GM12878 (cell line): ENCODE results near the gene CYP2C19. TPM values are rescaled to one million over a fixed set of nuclear protein-coding genes. Genes with fewer than 3 reads are reported as not detected.

ENCODE experiments used
- ATAC-seq: fragments of 200-7000 bp; cut with Tn5 transposase; 3 replicates; pipeline ENCODE4 v1.9.1; 2020; ENCODE audit warnings: mild to moderate bottlenecking, moderate library complexity
- BruUV-seq: library from RNA; stranded (reverse); fragments of 400-500 nt; replicated peaks from 2 replicates; lab custom pipeline; 2021; lab: Mats Ljungman, UMichigan
- CTCF ChIA-PET: fragments of 300-600 bp; sonication (Branson Sonifier 250); formaldehyde crosslinking; extraction: SDS; loops from one replicate; lab custom pipeline; 2021; ENCODE audit warnings: inconsistent platforms; lab: Yijun Ruan, JAX
- POLR2A ChIA-PET: fragments of 350-600 bp; formaldehyde crosslinking; extraction: SDS; loops from one replicate; lab custom pipeline; 2021; ENCODE audit warnings: inconsistent platforms; lab: Charles Lee
- RAD21 ChIA-PET: fragments of 300-600 bp; sonication (Branson Sonifier 250); formaldehyde crosslinking; loops from one replicate; lab custom pipeline; 2023; ENCODE audit warnings: antibody characterized with exemption; ENCODE audit not compliant: unreplicated experiment; lab: Charles Lee
- SMC1A ChIA-PET: fragments of 300-600 bp; sonication (Branson Sonifier 250); formaldehyde crosslinking; loops from one replicate; lab custom pipeline; 2023; ENCODE audit not compliant: unreplicated experiment, uncharacterized antibody; lab: Charles Lee
- DNase-seq: peaks from one replicate; pipeline ENCODE4 v3.0.0-alpha.2; 2011; ENCODE audit warnings: low read depth, low spot score
- FAIRE-seq: peaks from 3 replicates; lab custom pipeline; 2011; peaks lifted over from hg19 to GRCh38; lab: Jason Lieb, UNC
- H2AFZ ChIP-seq: 2 replicates; pipeline ENCODE4 v1.6.0; 2011; ENCODE audit warnings: low read depth, low read length, control low read depth; ENCODE audit not compliant: control insufficient read depth
- H3K27ac ChIP-seq: 2 replicates; pipeline ENCODE4 v1.5.1; 2011; ENCODE audit warnings: control low read depth; ENCODE audit not compliant: control insufficient read depth, insufficient read depth
- H3K27me3 ChIP-seq, 2 experiments: replicated peaks in 1 of 2; 2 replicates each; pipeline versions ENCODE4 v1.6.0 to v1.6.1; 2011; ENCODE audit warnings: low read length in 1 of 2; ENCODE audit not compliant: control insufficient read depth in 2 of 2, insufficient read depth in 2 of 2
- H3K36me3 ChIP-seq, 2 experiments: 2 replicates each; pipeline ENCODE4 v1.5.1; 2011; ENCODE audit warnings: low read length in 1 of 2; ENCODE audit not compliant: control insufficient read depth in 2 of 2, insufficient read depth in 2 of 2
- H3K4me1 ChIP-seq: 2 replicates; pipeline ENCODE4 v1.6.1; 2011; ENCODE audit warnings: mild to moderate bottlenecking, low read length, moderate library complexity, mixed read lengths; ENCODE audit not compliant: control insufficient read depth, insufficient read depth
- H3K4me2 ChIP-seq: 2 replicates; pipeline ENCODE4 v1.6.0; 2011; ENCODE audit warnings: control low read depth; ENCODE audit not compliant: control insufficient read depth, insufficient read depth
- H3K4me3 ChIP-seq: fragments of 200-600 bp; sonication (generic); 2 replicates; pipeline ENCODE4 v1.5.1; 2016
- H3K79me2 ChIP-seq: 2 replicates; pipeline ENCODE4 v1.6.0; 2011; ENCODE audit warnings: low read length; ENCODE audit not compliant: control insufficient read depth, insufficient read depth
- H3K9ac ChIP-seq: 2 replicates; pipeline ENCODE4 v1.8.0; 2011; ENCODE audit warnings: low read length, control low read depth, mixed read lengths; ENCODE audit not compliant: control insufficient read depth, insufficient read depth
- H3K9me3 ChIP-seq: replicated peaks from 3 replicates; pipeline ENCODE4 v1.5.1; 2011; ENCODE audit warnings: mild to moderate bottlenecking, low read length; ENCODE audit not compliant: control insufficient read depth, insufficient read depth
- H4K20me1 ChIP-seq: 2 replicates; pipeline ENCODE4 v1.6.0; 2011; ENCODE audit not compliant: control insufficient read depth, insufficient read depth
- BHLHE40 ChIP-seq, 2 experiments: fragments of 450-650 bp in 1 of 2; IDR thresholded peaks; 2 replicates each; pipeline ENCODE4 v1.6.1; 2011 to 2017; ENCODE audit warnings: low read depth in 2 of 2, borderline replicate concordance in 1 of 2, improper control_type of control experiment in 1 of 2, low read length in 1 of 2, mild to moderate bottlenecking in 1 of 2
- CBX3 ChIP-seq: fragments of 200-600 bp; sonication (generic); IDR thresholded peaks from 2 replicates; pipeline ENCODE4 v1.6.1; 2016; ENCODE audit warnings: low read depth, borderline replicate concordance
- CHD2 ChIP-seq: IDR thresholded peaks from 2 replicates; pipeline ENCODE4 v1.6.1; 2011; ENCODE audit warnings: low read depth, low read length, improper control_type of control experiment, borderline replicate concordance
- EED ChIP-seq: sonication (generic); IDR thresholded peaks from 2 replicates; pipeline ENCODE4 v1.6.1; 2016; ENCODE audit warnings: antibody characterized with exemption, low read depth
- MXI1 ChIP-seq: fragments of 150-350 bp; IDR thresholded peaks from 2 replicates; pipeline ENCODE4 v1.6.1; 2011; ENCODE audit warnings: low read depth, mild to moderate bottlenecking, inconsistent platforms, low read length, improper control_type of control experiment
- NKRF ChIP-seq: fragments of 450-650 bp; conservative IDR thresholded peaks from 2 replicates; pipeline ENCODE4 v1.6.1; 2017; ENCODE audit warnings: mild to moderate bottlenecking, moderate library complexity
- POU2F2 ChIP-seq: IDR thresholded peaks from 3 replicates; pipeline ENCODE4 v1.6.1; 2011; ENCODE audit warnings: low read depth, mild to moderate bottlenecking, low read length, borderline replicate concordance
- REST ChIP-seq: IDR thresholded peaks from 2 replicates; pipeline ENCODE4 v1.6.1; 2012; ENCODE audit warnings: mild to moderate bottlenecking, low read depth, low read length
- ZBED1 ChIP-seq: IDR thresholded peaks from 2 replicates; pipeline ENCODE4 v1.6.1; 2016; ENCODE audit warnings: borderline replicate concordance
- ZNF217 ChIP-seq: fragments of 450-650 bp; IDR thresholded peaks from 2 replicates; pipeline ENCODE4 v1.6.1; 2017; ENCODE audit warnings: antibody characterized with exemption, mild to moderate bottlenecking
- WGBS: methylation state at CpG from one replicate; pipeline ENCODE4 v1.1.6; 2016; ENCODE audit warnings: low lambda C conversion rate; ENCODE audit not compliant: insufficient replicate concordance, insufficient coverage; ENCODE audit errors: missing lambda C conversion rate; 5-methylcytosine and 5-hydroxymethylcytosine counted together
- in situ Hi-C: fragments of 300-500 bp; cut with MboI; formaldehyde crosslinking; loops from 9 replicates; pipeline ENCODE4 v1.14.3; 2018; ENCODE audit warnings: mixed read lengths
- intact Hi-C: fragments of 100-400 bp; cut with micrococcal nuclease; formaldehyde crosslinking; loops from one replicate; pipeline ENCODE4 v1.14.2; 2022; ENCODE audit not compliant: unreplicated experiment
- polyA plus RNA-seq, 11 experiments: library from polyadenylated mRNA; depleted of rRNA in 4 of 11; unstranded in 6 of 11; stranded (reverse) in 5 of 11; fragments of >200 nt; fragmentation: Nextera tagmentation in 4 of 11; fragmentation: Illumina TruSeq in 1 of 11; extraction: Ambion mirVana in 4 of 11; extraction: Trizol in 1 of 11; gene quantifications; 1 replicate in 1 of 11; 2 replicates in 10 of 11; pipeline versions ENCODE4 v1.2.1 to v1.2.3, GENCODE V29; 2011 to 2016; ENCODE audit warnings: inconsistent platforms in 2 of 11, missing spikeins in 2 of 11, low read depth in 1 of 11
- total RNA-seq, 4 experiments: library from RNA; depleted of rRNA in 3 of 4; stranded (reverse); fragments of >200 nt in 3 of 4; fragmentation: Illumina TruSeq in 1 of 4; extraction: Trizol in 1 of 4; gene quantifications; 2 replicates each; pipeline versions ENCODE4 v1.2.1 to v1.2.3, GENCODE V29; 2013 to 2021
- TF ChIP-seq, protein P1 (sequence below): fragments of 450-650 bp; IDR thresholded peaks from 2 replicates; pipeline ENCODE4 v1.6.1; 2016; ENCODE audit warnings: mild to moderate bottlenecking
- TF ChIP-seq, protein P2 (sequence below): fragments of 450-650 bp; IDR thresholded peaks from 2 replicates; pipeline ENCODE4 v1.6.1; 2017; ENCODE audit warnings: mild to moderate bottlenecking, moderate library complexity

Gene CYP2C19
- total and polyA plus RNA-seq, 10 of the 15 experiments (the other 5 are each of a cell fraction or from before 2014, with no cell fraction given) = not detected

DNA sequence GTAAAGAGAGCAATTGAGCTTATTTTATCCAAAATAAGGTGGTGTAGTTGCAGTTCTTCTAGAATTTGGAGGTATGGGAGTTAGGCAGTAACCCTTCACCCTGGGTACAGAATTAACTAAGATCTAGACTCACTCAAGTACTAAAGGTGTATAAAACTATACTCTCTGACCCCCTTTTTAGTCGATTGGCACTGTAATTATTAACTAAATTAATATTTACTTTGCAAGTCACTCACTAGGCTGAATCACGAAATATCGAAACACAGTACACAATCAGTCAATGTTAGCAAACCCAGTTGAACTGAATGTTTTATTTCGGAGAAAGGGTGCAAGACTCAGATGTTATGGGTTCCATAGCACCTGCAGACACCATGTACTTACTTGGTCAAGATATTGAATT, 14.6 kb upstream of the CYP2C19 start (continued):
- TF ChIP-seq, protein P1, sequence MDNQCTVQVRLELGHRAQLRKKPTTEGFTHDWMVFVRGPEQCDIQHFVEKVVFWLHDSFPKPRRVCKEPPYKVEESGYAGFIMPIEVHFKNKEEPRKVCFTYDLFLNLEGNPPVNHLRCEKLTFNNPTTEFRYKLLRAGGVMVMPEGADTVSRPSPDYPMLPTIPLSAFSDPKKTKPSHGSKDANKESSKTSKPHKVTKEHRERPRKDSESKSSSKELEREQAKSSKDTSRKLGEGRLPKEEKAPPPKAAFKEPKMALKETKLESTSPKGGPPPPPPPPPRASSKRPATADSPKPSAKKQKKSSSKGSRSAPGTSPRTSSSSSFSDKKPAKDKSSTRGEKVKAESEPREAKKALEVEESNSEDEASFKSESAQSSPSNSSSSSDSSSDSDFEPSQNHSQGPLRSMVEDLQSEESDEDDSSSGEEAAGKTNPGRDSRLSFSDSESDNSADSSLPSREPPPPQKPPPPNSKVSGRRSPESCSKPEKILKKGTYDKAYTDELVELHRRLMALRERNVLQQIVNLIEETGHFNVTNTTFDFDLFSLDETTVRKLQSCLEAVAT = no peak
- TF ChIP-seq REST (no peak), ZBED1 (no peak), NKRF (no peak)

- H3K4me1 ChIP-seq = no peaks in the 10 kb centered on the region
- H3K9ac ChIP-seq = no peak overlapping the region
- H3K4me2 ChIP-seq = no peak overlapping the region
- no peaks in the 10 kb centered on the region for H3K9me3 ChIP-seq
- DNase-seq (no peak), ATAC-seq (no peak), FAIRE-seq (no peak)
- no peaks in the 10 kb centered on the region for H3K27me3 ChIP-seq
- no peaks in the 10 kb centered on the region for H3K79me2 ChIP-seq
- H2AFZ ChIP-seq = no peak overlapping the region
- intact Hi-C loops (no loop called here), in situ Hi-C loops (no loop called here)
- BruUV-seq = no TSS peak
- POLR2A ChIA-PET = no interaction called here
- no peak overlapping the region for H3K4me3 ChIP-seq
- H3K27ac ChIP-seq = no peak overlapping the region
- H4K20me1 ChIP-seq = no peaks in the 10 kb centered on the region
- CTCF ChIA-PET = interaction anchor here (1.1 kb wide), 1 partner anchor 17 kb away, joined by 3 read pairs; no protein-coding TSS in a partner anchor
- SMC1A ChIA-PET = no interaction called here
- H3K36me3 ChIP-seq = no peaks in the 10 kb centered on the region
- WGBS = 31% methylated on average over 2 of the region's 2 CpGs
- RAD21 ChIA-PET = no interaction called here
- TF ChIP-seq ZNF217 (no peak), MXI1 (no peak), CBX3 (no peak), BHLHE40 (IDR thresholded peaks at IDR 0.05; ENCODE audit: borderline replicate concordance in 1 of 2, low read depth in 2 of 2, low read length in 1 of 2) (no peak), EED (no peak), POU2F2 (no peak), CHD2 (no peak)
- TF ChIP-seq, protein P2, sequence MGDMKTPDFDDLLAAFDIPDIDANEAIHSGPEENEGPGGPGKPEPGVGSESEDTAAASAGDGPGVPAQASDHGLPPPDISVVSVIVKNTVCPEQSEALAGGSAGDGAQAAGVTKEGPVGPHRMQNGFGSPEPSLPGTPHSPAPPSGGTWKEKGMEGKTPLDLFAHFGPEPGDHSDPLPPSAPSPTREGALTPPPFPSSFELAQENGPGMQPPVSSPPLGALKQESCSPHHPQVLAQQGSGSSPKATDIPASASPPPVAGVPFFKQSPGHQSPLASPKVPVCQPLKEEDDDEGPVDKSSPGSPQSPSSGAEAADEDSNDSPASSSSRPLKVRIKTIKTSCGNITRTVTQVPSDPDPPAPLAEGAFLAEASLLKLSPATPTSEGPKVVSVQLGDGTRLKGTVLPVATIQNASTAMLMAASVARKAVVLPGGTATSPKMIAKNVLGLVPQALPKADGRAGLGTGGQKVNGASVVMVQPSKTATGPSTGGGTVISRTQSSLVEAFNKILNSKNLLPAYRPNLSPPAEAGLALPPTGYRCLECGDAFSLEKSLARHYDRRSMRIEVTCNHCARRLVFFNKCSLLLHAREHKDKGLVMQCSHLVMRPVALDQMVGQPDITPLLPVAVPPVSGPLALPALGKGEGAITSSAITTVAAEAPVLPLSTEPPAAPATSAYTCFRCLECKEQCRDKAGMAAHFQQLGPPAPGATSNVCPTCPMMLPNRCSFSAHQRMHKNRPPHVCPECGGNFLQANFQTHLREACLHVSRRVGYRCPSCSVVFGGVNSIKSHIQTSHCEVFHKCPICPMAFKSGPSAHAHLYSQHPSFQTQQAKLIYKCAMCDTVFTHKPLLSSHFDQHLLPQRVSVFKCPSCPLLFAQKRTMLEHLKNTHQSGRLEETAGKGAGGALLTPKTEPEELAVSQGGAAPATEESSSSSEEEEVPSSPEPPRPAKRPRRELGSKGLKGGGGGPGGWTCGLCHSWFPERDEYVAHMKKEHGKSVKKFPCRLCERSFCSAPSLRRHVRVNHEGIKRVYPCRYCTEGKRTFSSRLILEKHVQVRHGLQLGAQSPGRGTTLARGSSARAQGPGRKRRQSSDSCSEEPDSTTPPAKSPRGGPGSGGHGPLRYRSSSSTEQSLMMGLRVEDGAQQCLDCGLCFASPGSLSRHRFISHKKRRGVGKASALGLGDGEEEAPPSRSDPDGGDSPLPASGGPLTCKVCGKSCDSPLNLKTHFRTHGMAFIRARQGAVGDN = no peak
Observed at GRCh38 chr10:94757916-94758315, 4.6 kb upstream of the CYP2C19 start.
